ENCODE data around the gene PEA15. TPM values are rescaled to one million over a fixed set of nuclear protein-coding genes. Genes with fewer than 3 reads are reported as not detected.

PEA15 gene
- total and polyA plus RNA-seq, 9 of the 15 experiments (the other 6 are each of a cell fraction or from before 2014, with no cell fraction given) = 8.2 to 175 (median 35.4) TPM

DNA sequence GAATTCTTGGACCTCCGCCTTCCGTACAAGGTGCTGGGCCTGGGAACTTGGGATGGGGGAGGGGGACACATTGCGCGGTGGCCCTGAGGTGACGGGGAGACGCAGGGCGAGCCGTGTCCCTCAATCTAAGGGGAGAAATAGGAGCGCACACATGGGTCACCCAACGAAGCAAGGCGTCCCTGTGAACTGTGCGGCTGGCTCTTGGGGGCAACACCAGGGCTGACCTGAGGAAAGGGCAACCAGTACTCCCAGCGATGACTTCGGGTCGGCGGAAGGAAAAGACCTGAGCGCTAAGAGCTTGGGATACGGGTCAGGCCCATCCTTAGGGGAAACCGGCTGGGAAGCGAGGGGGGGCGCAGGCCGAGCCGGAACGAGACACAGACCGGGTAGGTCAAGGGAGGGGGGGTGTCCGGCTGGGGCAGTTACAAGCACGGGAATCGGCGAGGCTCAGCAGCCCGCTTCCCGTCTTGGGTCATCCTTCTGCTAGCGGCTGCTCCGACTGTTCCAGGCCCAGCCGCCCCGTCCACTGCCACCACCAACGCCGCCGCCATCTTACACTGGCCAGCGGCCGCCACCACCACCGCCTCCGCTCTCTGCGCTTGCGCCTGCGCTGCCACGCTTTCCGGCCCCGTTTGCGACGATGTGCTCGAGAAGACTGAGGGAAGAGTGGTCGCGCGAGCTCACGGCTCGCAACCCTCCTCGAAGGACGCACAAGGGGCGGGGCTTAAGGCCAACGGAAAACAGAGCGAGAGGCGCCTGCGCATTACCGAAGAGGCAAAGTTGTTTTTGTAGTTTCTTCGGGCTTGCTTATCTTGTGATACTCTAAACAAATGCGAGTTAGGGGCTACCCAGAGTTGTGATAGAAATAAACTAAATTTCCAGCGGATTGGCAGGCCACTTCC, 57.0 kb downstream of the PEA15 start, which contains the start of gene DCAF8 (continued):
- TF ChIP-seq U2AF2 (optimal IDR thresholded peaks at IDR 0.05; ENCODE audit: low read depth, low read length) (no peak), NUFIP1 (IDR thresholded peaks at IDR 0.05; ENCODE audit: partially characterized antibody) (no peak), L3MBTL2 (IDR thresholded peaks at IDR 0.05) (no peak; the same call in 1 of the 2 replicates), KDM2B (CRISPR knock-in tag; IDR thresholded peaks at IDR 0.05) (peak; percentile 73; the same call in 1 of the 2 replicates), POLR2H (tag; IDR thresholded peaks at IDR 0.05; ENCODE audit: low read depth) (peak; percentile 94), ZNF24 (IDR thresholded peaks at IDR 0.05) (0 out of 2 replicates have a peak, but pooled peaks have one; percentile 40), VEZF1 (CRISPR knock-in tag; IDR thresholded peaks at IDR 0.05) (peak; percentile 77), ZNF584 (CRISPR knock-in tag; IDR thresholded peaks at IDR 0.05; ENCODE audit: low read depth) (0 out of 2 replicates have a peak, but pooled peaks have one; percentile 43), ZFP30 (CRISPR knock-in tag; IDR thresholded peaks at IDR 0.05; ENCODE audit: borderline replicate concordance) (no peak), PBX2 (CRISPR knock-in tag; IDR thresholded peaks at IDR 0.05; ENCODE audit: low read depth) (no peak), PBX2 (tag; conservative IDR thresholded peaks at IDR 0.05; ENCODE audit: low read depth) (no peak), ETV1 (tag; conservative IDR thresholded peaks at IDR 0.05; ENCODE audit: low read depth) (peak; percentile 23; the same call in 1 of the 2 replicates), ATF2 (CRISPR knock-in tag; IDR thresholded peaks at IDR 0.05) (no peak), MEF2D (tag; conservative IDR thresholded peaks at IDR 0.05; ENCODE audit: low read depth) (no peak), GABPA (tag; conservative IDR thresholded peaks at IDR 0.05; ENCODE audit: low read depth) (no peak), ZNF589 (CRISPR knock-in tag; IDR thresholded peaks at IDR 0.05; ENCODE audit: low read depth) (no peak)
- TF ChIP-seq, protein P1, sequence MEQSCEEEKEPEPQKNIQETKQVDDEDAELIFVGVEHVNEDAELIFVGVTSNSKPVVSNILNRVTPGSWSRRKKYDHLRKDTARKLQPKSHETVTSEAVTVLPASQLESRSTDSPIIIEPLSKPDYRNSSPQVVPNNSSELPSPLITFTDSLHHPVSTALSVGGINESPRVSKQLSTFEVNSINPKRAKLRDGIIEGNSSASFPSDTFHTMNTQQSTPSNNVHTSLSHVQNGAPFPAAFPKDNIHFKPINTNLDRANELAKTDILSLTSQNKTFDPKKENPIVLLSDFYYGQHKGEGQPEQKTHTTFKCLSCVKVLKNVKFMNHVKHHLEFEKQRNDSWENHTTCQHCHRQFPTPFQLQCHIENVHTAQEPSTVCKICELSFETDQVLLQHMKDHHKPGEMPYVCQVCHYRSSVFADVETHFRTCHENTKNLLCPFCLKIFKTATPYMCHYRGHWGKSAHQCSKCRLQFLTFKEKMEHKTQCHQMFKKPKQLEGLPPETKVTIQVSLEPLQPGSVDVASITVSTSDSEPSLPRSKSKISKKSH (CRISPR knock-in tag; IDR thresholded peaks at IDR 0.05) = no peak
- TF ChIP-seq, protein P2, sequence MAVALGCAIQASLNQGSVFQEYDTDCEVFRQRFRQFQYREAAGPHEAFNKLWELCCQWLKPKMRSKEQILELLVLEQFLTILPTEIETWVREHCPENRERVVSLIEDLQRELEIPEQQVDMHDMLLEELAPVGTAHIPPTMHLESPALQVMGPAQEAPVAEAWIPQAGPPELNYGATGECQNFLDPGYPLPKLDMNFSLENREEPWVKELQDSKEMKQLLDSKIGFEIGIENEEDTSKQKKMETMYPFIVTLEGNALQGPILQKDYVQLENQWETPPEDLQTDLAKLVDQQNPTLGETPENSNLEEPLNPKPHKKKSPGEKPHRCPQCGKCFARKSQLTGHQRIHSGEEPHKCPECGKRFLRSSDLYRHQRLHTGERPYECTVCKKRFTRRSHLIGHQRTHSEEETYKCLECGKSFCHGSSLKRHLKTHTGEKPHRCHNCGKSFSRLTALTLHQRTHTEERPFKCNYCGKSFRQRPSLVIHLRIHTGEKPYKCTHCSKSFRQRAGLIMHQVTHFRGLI (CRISPR knock-in tag; IDR thresholded peaks at IDR 0.05) = no peak
